Esophagus squamous epithelium (tissue), 4 donors: ENCODE data around the gene NR3C1.

Experiments used
- POLR2A ChIP-seq, 4 donors: fragments of 450-650 bp; IDR thresholded peaks; one replicate each; pipeline ENCODE4 v1.6.1; 2017; ENCODE audit warnings: antibody characterized with exemption in 4 of 4, mild to moderate bottlenecking in 4 of 4, moderate library complexity in 3 of 4
- TF ChIP-seq, protein P1 (sequence below), 6 experiments: fragments of 450-650 bp in 4 of 6; fragments of 200-600 bp in 2 of 6; sonication (generic) in 2 of 6; IDR thresholded peaks; one replicate each; pipeline ENCODE4 v1.5.1; 2016 to 2019; ENCODE audit warnings: antibody characterized with exemption in 6 of 6, mild to moderate bottlenecking in 4 of 6, moderate library complexity in 4 of 6

DNA sequence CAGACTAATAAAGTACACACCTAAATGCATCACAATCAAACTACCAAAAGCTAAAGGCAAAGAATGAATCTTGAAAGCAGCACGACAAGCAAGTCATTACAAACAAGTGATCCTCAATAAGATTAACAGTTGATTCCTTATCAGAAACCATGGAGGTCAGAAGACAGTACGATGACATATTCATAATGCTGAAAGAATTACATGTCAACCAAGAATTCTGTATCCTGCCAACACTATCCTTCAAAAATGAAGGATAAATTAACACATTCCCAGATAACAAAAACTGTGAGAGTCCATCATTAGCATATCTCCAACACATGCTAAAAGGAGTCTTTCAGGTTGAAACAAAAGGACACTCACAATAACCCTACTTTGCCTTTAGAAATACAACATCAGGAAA lies 39.4 kb downstream of the NR3C1 start:
- TF ChIP-seq, protein P1, sequence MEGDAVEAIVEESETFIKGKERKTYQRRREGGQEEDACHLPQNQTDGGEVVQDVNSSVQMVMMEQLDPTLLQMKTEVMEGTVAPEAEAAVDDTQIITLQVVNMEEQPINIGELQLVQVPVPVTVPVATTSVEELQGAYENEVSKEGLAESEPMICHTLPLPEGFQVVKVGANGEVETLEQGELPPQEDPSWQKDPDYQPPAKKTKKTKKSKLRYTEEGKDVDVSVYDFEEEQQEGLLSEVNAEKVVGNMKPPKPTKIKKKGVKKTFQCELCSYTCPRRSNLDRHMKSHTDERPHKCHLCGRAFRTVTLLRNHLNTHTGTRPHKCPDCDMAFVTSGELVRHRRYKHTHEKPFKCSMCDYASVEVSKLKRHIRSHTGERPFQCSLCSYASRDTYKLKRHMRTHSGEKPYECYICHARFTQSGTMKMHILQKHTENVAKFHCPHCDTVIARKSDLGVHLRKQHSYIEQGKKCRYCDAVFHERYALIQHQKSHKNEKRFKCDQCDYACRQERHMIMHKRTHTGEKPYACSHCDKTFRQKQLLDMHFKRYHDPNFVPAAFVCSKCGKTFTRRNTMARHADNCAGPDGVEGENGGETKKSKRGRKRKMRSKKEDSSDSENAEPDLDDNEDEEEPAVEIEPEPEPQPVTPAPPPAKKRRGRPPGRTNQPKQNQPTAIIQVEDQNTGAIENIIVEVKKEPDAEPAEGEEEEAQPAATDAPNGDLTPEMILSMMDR (IDR thresholded peaks at IDR 0.05), result no peak
- TF ChIP-seq POLR2A (IDR thresholded peaks at IDR 0.05), result no peak
